ENCODE results near the gene SLC28A1.

- TF ChIP-seq CTCF (IDR thresholded peaks at IDR 0.05; ENCODE audit: insufficient read depth, low read length, poor library complexity, severe bottlenecking) = no peak
- no peak for TF ChIP-seq EZH2phosphoT487 (conservative IDR thresholded peaks at IDR 0.05; ENCODE audit: low read length)
Observed at GRCh38 chr15:84911879-84912660, 27.6 kb downstream of the SLC28A1 start.

All from SU-DHL-6 (cell line).